Measurements from ENCODE around the gene TTLL1.
"Not testable (repeated sequence)": the region's sequence is repeated elsewhere in the genome, so short reads cannot be mapped to it uniquely, and the experiment has no call there.

TTLL1 gene

GRCh38 chr22:43110927-43111623 is 21.9 kb upstream of the TTLL1 start:
- in situ Hi-C loops (cut with HindIII; ENCODE audit: low sequenced_read_pairs) = no loop called here

- in situ Hi-C loops (cut with HindIII; ENCODE audit: low sequenced_read_pairs) = no loop called here
These were observed 21.3 kb upstream of the TTLL1 start, which contains the start of gene BIK for GRCh38 chr22:43110444-43110926. Gene BIK (plus strand): TSS chr22:43110750. CDS start chr22:43124023, 13,273 bp downstream.

GRCh38 chr22:43109921-43110443 is 20.8 kb upstream of the TTLL1 start:
- in situ Hi-C loops (cut with HindIII; ENCODE audit: low sequenced_read_pairs) = no loop called here

GRCh38 chr22:43109511-43109910 is 20.3 kb upstream of the TTLL1 start:
- in situ Hi-C loops (cut with HindIII; ENCODE audit: low sequenced_read_pairs) = no loop called here

- in situ Hi-C loops (cut with HindIII; ENCODE audit: low sequenced_read_pairs) = no loop called here
These were observed 17.1 kb upstream of the TTLL1 start for GRCh38 chr22:43106302-43106701.

GRCh38 chr22:43104950-43105349 is 15.8 kb upstream of the TTLL1 start:
- in situ Hi-C loops (cut with HindIII; ENCODE audit: low sequenced_read_pairs) = not testable (repeated sequence)

- in situ Hi-C loops (cut with HindIII; ENCODE audit: low sequenced_read_pairs) = not testable (repeated sequence)
These were observed 14.9 kb upstream of the TTLL1 start for GRCh38 chr22:43104056-43104625.

GRCh38 chr22:43101306-43101705 is 12.1 kb upstream of the TTLL1 start:
- in situ Hi-C loops (cut with HindIII; ENCODE audit: low sequenced_read_pairs) = no loop called here

- in situ Hi-C loops (cut with HindIII; ENCODE audit: low sequenced_read_pairs) = no loop called here
These were observed 11.0 kb upstream of the TTLL1 start for GRCh38 chr22:43100225-43100624.

- in situ Hi-C loops (cut with HindIII; ENCODE audit: low sequenced_read_pairs) = no loop called here
These were observed 9.9 kb upstream of the TTLL1 start for GRCh38 chr22:43099095-43099494.

GRCh38 chr22:43098356-43098755 is 9.2 kb upstream of the TTLL1 start:
- in situ Hi-C loops (cut with HindIII; ENCODE audit: low sequenced_read_pairs) = no loop called here

- in situ Hi-C loops (cut with HindIII; ENCODE audit: low sequenced_read_pairs) = no loop called here
These were observed 7.2 kb upstream of the TTLL1 start for GRCh38 chr22:43096420-43096819.

GRCh38 chr22:43094551-43094950 is 5.4 kb upstream of the TTLL1 start:
- in situ Hi-C loops (cut with HindIII; ENCODE audit: low sequenced_read_pairs) = no loop called here

GRCh38 chr22:43094085-43094484 is 4.9 kb upstream of the TTLL1 start:
- in situ Hi-C loops (cut with HindIII; ENCODE audit: low sequenced_read_pairs) = no loop called here

- in situ Hi-C loops (cut with HindIII; ENCODE audit: low sequenced_read_pairs) = no loop called here
These were observed 2.9 kb upstream of the TTLL1 start for GRCh38 chr22:43092085-43092484.

GRCh38 chr22:43090130-43090789 is 1.1 kb upstream of the TTLL1 start:
- in situ Hi-C loops (cut with HindIII; ENCODE audit: low sequenced_read_pairs) = no loop called here

- in situ Hi-C loops (cut with HindIII; ENCODE audit: low sequenced_read_pairs) = no loop called here
These were observed 586 bp downstream of the TTLL1 start for GRCh38 chr22:43088627-43088983.

GRCh38 chr22:43085658-43086606 is 3.3 kb downstream of the TTLL1 start:
- in situ Hi-C loops (cut with HindIII; ENCODE audit: low sequenced_read_pairs) = no loop called here

- in situ Hi-C loops (cut with HindIII; ENCODE audit: low sequenced_read_pairs) = no loop called here
These were observed 7.2 kb downstream of the TTLL1 start for GRCh38 chr22:43081968-43082367.

- in situ Hi-C loops (cut with HindIII; ENCODE audit: low sequenced_read_pairs) = no loop called here
These were observed 8.6 kb downstream of the TTLL1 start for GRCh38 chr22:43080616-43081015.

GRCh38 chr22:43079742-43080141 is 9.4 kb downstream of the TTLL1 start:
- in situ Hi-C loops (cut with HindIII; ENCODE audit: low sequenced_read_pairs) = no loop called here

All from DLD1 (cell line).